OCI-LY1 (cell line): ENCODE data around the gene TFEB.

Source experiments
- EZH2 ChIP-seq: fragments of 200-600 bp; sonication (generic), shearing (Covaris generic); IDR thresholded peaks from 2 replicates; pipeline ENCODE4 v1.8.0; 2017; ENCODE audit warnings: borderline replicate concordance, mixed run types, mild to moderate bottlenecking, antibody characterized with exemption, low read length, moderate library complexity, mixed read lengths
- TF ChIP-seq, protein P1 (sequence below): fragments of 200-600 bp; sonication (generic), shearing (Covaris generic); IDR thresholded peaks from 2 replicates; pipeline ENCODE4 v1.5.1; 2017; ENCODE audit warnings: mild to moderate bottlenecking, antibody characterized with exemption, low read length, moderate library complexity, mixed read lengths

DNA sequence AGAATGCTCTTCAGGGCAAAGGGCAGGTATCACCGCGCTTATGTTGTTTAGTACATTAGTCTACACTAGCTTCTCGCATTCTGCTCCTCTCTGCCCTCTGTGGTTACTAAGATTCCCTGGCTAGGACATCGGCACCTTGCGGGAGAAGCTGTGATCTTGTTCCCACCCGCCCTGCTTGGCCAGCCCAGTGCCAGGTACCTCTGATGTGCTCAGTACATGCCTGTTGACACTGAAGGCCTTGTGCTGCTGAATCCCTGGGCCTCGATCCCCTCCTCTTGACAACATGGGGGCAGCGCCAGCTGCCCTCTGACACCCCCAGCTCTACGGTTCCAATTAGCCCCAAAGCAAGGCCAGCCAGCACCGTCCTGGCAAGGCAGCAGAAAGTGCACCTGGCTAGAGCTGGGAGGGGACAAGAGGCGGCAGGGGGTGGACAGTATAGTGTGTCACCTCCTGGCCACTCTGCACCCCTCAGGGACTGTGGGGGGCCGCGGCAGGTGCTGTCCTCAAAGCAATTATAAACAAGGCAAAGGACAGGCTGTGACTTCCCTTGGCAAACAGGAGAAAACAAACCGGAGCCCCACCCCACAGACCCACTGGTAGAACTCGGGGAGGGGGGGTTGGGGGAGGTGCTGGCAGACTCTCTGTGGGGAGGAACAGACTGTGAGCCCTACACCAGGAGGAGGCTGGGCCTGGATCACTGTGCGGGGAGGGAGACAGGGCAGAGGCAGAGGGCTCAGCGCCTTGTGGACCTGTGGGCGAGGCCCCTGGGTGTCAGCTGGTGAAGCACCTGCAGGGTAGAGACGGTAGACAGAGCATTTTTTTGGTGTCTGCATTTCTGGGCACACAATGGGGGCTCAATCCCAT lies 7.1 kb downstream of the TFEB start:
- TF ChIP-seq, protein P1, sequence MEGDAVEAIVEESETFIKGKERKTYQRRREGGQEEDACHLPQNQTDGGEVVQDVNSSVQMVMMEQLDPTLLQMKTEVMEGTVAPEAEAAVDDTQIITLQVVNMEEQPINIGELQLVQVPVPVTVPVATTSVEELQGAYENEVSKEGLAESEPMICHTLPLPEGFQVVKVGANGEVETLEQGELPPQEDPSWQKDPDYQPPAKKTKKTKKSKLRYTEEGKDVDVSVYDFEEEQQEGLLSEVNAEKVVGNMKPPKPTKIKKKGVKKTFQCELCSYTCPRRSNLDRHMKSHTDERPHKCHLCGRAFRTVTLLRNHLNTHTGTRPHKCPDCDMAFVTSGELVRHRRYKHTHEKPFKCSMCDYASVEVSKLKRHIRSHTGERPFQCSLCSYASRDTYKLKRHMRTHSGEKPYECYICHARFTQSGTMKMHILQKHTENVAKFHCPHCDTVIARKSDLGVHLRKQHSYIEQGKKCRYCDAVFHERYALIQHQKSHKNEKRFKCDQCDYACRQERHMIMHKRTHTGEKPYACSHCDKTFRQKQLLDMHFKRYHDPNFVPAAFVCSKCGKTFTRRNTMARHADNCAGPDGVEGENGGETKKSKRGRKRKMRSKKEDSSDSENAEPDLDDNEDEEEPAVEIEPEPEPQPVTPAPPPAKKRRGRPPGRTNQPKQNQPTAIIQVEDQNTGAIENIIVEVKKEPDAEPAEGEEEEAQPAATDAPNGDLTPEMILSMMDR: no peak
- no peak for TF ChIP-seq EZH2
